DMS79 (cell line): ENCODE data around the gene FLVCR2.

ENCODE experiments used
- DNase-seq: peaks from one replicate; lab custom pipeline; 2025; lab: John Stamatoyannopoulos, UW

FLVCR2 gene

DNA sequence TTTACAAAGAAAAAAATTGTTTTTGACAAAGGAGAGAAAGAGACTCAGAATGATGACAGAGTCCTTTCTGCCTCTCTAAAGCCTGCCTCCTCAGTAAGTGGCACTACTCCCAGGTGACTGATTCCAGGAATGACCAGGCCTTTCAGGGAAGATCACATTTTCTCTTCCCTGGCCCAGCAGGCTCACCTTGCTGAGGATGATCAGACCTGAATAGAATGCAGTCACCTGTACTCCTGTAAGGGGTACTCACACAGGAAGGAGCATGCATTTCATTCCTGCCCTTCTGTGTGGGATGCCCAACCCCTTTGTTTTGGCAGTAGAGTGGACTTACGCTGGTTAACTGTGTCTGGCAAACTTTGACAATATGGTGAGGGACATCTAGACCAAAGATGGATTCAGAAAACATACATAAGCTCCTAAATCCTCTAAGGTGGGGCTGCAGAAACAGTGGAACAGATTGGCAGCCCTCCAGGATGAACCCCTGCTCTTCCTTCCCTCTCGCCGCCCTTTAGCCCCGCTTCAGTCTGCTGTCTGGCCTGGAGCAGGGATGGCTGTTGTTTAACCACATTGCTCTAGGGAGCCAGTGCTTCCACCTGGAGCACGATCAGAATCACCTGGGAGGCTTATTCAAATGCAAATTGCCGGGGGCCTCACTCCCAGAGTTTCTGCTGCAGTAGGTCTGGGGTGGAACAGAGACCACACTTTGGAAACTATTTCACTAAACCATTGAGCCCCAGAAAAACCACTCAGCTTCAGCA is 52.5 kb downstream of the FLVCR2 start:
- DNase-seq, result peak; percentile 37

DNA sequence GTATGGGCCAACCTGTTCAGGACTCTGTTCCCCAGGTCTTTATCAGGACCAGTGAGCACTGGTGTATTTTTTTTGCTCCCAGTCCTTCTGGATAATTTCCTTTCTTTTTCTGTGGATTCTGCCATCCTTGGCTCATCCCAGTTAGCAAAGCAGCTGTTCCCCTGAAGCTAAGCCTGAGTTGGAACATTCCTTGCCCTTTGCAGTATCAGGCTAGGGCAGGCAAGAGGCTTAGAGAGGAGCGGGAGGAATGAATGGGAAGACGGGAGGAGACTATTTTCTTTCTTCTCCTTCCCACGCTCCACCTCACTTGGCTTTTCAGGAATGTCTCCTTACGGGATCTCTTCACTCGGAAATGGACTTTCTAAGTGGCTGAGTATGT is 53.0 kb downstream of the FLVCR2 start:
- no peak for DNase-seq

DNA sequence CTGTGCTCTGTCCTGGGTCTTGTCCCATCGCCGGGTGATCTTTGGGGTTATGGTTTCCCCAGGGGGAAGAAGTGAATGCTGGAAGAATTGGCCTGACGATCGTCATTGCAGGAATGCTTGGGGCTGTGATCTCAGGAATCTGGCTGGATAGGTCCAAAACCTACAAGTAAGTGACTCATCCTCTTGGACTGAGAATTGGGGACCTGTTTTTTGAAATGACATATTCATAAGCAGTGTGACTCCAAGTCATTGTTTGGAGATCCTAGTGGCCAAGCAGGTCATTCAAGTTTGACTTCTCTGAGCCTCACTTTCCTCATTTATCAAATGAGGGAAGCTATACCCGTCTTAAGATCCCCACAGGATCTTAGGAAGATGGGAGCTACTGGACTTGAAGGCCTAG is 56.4 kb downstream of the FLVCR2 start:
- DNase-seq, result no peak

DNA sequence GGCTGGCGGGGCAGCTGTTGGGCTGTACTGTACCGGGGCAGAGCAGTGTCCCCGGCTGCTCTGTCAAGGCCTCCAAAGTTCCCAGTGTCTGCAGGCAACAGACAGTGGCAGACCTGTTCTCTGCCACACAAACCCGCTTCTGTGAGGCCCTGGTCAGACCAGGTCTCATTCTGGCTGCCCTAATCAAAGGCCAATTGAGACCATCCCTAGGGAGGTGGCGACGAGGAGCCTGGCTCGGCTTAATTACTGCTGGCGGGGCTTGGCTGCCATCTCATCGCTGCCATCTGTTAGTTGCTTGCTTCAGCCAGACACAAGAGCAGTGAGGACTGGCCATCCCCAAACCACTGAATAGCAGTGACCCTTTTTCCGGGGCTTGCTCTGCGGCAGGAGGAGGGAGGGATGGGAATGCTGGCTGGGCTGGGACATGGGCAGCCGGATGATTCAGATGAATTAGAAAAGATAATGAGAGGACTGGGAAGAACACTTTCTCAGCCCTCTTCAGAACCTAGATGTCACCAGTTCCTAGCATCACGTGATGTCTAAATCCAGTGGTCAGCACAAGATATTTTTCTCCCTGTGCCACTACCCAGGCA is 57.8 kb downstream of the FLVCR2 start:
- DNase-seq, result no peak

DNA sequence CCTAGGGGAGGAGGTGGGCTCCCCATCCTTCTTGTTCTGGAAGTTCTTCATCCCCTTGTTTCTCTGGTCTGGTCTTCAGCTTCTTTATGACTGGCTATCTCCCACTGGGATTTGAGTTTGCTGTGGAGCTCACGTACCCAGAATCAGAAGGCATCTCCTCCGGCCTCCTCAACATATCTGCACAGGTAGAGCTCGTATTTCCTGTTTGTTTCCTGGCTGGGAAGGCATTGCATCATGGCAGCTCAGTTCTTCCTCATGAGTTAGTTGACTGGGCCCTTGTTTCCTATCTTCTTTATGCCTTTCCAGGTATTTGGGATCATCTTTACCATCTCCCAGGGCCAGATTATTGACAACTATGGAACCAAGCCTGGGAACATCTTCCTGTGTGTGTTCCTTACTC is 62.5 kb downstream of the FLVCR2 start:
- no peak for DNase-seq

DNA sequence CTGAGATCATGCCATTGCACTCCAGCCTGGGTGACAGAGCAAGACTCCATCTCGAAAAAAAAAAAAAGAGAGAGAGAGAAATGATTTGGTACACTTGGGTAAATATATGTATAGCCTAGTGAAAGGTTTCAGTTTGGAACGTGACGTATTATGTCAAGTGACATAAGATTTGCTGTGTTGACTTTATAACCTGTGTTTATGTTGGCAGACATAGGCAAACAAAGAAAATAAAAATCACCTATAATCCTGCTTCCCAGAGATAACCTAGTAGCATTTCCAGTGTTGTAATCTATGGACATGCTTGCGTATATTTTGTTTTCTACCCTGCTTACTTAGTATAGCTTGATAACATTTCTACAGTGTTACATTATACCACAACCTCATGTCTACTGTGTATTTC is 65.6 kb downstream of the FLVCR2 start:
- no peak for DNase-seq

DNA sequence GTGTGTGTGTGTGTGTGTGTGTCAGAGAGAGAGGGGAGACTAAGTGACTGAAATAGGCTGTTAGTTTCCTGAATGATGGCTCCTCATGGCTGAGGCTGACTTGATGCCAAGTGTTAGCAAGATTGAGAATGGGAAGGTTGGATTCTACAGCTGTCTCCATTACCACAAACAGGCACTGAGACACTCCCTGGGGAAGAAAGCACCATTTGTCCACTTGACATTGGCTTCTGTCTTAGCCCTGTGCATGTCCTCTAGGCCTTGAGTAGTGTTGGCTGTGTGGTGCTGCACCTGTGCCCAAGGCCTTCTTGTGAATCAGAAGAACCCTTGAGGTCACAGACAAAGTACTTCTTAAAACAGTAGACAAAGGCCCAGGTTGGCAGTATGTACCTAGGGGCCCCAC is 66.6 kb downstream of the FLVCR2 start:
- DNase-seq, result peak; percentile 100

DNA sequence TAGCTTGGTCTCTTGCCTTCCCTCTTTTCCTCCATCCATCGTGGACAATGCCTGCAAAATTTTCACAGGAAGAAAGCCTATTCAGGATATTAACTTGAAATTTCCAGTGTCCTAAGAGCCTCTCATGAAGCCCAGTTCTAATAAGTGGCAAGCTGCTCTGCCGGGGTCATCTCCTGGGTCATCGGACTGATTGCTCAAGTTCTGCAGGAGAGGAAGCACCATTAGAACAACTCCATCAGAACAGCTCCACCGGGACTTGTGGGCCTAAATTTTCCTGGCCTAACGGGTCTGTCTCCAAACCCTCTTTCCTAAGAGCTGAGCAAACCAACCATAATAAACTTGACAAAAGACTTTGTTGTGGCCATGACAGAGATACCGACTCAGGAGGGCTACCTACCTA is 68.3 kb downstream of the FLVCR2 start:
- no peak for DNase-seq

DNA sequence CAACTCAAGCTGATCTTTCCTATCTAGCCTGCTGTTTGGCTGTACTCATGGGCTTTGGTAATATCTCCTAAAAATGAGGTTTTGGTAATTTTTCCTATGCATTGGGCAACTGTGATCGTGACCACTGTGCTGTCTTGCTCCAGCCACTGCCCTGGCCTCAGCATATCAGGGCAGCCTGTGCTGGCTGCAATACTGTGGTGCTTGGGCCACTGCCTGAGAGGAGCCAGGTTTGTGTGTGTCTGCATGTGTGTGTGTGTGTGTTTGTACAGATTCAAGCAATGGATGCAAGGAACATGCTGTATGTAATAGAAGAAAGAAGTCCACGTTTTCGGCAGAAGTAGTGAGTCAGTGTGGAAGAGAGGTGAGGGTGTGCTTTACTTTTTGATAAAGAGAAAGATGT is 69.2 kb downstream of the FLVCR2 start:
- no peak for DNase-seq

DNA sequence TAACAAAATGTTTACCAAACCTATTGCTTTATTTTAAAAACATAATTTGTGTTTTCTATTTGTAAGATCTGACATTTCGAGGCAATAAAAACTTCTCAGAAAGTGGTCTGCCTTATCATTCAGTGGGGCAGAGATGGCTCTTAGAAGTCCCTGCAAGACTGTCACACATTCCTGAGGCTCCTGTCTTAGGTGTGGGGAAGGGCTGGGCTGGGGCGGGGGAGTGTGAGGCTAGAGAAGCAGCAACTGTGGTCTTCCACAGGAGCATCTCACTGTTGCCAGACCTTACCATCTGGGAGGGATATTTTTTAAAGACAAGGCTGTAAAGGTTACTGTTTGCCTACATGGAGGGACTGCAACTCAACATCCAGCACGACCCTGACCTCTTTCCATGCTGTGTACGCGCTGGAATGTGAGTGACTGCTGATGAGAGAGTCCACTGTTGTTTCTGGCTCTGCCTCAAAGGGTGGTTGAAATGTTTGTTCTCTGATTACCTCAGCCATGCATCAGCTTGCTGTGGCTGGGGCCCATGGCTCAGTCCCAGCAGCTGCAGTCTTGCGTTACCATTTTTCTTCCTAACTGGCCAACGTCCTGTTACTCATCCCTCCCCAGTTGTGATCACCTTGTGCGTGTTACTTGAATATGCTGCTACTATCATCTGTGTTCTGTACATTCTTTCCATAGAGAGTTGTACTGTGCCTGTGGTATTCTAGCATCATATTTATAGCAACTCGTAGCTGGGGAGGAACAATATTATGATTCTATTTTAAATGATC is 69.8 kb downstream of the FLVCR2 start:
- DNase-seq, result peak; percentile 20

DNA sequence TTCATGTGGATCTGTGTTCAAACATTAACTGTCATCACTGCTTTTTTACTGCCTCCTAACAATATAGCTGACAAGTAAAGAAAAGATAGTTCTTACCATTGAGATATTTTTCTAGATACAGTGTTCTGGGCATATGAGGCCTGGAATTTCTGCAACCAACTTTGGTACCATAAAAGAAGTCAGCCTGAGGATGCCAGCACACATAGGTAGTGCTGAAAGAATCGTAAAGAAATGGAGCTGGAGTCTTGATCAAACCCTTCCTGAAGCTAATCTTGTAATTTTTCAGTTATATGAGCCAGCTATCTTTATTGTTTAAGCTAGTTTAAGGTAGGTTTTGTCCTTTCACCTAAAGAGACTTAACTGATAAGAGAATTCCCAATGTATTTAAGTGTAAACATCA is 70.9 kb downstream of the FLVCR2 start:
- no peak for DNase-seq

DNA sequence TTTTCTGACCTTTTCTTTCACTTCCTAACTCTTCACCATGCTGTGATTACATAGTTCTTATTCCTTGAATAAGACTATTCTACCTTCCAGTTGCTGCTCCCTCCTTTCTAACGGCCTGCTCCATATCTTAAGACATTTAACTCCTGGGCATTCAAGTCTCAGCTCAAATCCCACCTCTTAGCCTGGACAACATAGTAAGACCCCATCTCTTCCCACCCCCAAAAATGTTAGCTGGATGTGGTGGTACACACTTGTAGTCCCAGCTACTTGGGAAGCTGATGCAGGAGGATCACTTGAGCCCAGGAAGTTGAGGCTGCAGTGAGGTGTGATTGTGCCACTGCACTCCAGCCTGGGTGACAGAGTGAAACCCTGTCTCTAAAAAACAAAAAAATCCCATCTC is 71.4 kb downstream of the FLVCR2 start:
- DNase-seq, result no peak

DNA sequence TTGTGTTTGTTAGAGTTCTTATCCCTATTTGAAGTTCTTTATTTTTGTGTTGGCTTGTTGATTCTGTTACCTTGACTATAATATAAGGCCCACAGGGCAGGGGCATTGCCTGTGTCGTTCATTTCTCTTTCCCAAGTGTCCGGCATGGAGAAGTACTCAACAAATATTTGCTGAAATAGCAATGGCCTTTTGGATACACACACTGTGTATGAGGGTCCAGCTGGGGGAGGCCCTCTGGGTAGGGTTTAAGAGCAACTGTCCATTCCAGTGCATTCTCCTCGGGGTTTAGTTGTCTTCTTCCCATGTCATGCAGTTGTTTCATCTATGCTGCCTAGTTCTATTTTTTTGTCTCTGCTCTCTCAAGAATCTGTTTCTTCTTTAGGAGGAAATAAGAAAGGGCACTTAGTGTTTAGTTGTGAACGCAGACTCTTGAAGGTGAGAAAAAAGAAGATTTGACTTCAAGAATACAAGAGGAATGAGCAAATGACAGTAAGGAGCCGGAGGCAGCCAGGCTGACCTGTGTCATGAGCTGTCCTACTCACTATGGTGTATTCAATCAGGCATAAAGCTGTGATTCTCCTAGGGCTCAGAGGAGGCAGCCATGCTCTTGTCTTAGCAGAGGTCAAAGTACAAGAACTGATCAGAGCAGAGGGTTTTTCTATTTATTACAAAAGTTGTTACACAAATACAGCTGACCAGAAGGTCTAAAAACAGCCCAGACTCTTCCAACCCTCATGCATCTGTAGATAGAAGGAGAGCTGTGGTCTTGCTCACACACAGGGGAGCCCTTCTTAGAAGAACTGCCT is 72.0 kb downstream of the FLVCR2 start:
- no peak for DNase-seq

DNA sequence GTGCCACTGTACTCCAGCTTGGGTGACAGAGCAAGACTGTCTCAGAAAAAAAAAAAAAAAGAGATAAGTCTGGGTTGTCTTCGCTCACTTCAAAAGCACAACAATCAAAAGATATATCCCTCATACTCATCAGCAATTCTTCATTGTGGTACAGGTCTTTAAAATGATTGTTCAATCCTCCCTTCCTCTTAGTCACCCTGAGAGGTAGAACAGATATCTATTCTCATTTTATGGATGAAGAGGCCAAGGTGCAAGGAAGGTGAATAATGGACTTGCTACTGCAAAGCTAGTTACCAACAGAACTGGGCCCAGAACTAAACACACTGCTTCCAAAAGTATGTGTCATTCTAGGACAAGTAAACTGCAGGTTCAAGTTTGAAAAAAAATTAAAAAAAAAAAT is 75.1 kb downstream of the FLVCR2 start:
- no peak for DNase-seq

DNA sequence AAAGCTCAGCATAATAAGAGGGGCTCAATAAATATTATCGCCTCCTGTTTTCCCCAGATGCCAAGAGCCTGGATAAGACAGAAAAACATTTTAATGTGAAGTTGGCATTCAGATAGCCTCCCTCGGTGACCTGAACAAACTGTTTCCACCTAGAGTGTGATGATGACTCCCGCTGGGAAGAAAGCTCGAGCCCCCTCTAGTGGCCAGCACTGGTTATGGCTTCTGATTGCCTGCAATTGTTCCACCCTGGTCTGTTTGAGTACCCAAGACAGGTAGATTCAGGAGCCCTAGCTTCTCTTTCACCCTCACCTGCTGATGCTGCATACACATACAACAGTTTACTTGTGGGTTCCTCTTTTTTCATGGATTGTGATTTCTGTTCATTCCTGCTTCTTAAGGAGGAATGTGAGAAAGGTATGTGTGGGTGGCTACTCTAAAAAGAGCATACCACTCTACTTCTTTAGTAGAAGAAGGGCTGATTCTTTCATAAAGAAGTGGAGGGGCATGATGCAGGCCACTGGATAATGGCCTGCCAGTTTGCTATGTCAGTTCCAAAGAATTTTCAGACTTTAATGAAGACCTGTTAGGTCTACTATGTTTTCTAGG is 75.8 kb downstream of the FLVCR2 start:
- peak; percentile 70 for DNase-seq

DNA sequence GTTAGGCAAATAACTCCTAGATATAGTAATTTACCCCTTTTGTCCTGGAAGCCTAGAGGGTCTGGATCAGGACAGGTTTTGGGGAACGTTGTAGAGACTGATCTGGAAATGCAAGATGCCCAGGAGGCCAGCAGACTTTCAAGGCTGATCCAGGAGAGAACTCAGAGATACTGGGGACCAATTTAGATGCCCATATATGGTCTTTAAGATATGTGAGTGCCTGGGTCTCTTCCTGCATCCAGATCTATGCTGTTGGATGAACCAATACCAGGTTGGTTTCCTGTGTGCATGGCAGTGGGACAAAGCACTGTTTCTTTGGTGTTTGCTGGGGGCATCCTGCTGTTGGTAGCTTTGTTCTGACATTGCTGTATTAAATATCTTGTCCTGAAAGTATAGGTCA is 76.8 kb downstream of the FLVCR2 start:
- DNase-seq, result no peak

DNA sequence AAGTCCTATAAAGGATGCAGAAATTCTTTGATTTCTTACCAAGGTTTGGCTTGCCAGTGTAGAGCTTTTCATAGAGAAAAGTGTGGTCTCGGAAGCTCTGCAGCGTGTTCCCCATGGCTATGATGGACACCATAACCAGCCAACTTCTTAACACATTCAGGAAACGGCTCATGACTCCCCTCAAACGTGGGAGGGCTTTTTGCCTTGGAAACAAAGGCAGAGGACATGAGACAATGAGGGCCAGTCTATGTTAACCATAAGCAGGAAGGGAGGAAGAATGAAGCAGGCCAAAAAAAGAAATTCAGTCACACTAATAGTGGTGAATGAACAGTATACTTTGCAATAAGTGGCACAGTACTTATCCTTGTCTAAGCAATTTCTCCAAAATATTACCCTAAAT is 78.9 kb downstream of the FLVCR2 start:
- no peak for DNase-seq

DNA sequence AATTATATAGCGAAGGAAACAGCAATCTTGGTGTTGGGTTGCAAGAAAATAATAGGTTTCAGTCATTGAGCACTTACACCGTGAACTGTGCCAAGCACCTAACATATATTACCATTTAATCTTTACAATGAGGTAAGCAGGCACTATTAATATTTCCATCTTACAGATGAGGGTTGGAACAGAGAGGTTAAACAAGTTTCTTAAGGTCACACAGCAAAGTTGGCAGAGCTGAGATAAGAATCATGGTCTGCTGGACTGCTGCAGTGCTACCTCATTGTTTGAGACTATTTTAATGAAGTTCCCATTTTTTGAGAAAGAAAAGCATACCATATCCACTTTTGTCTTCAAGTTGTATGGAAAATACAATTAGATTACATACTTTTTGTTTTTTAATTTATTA is 80.5 kb downstream of the FLVCR2 start:
- DNase-seq, result no peak

DNA sequence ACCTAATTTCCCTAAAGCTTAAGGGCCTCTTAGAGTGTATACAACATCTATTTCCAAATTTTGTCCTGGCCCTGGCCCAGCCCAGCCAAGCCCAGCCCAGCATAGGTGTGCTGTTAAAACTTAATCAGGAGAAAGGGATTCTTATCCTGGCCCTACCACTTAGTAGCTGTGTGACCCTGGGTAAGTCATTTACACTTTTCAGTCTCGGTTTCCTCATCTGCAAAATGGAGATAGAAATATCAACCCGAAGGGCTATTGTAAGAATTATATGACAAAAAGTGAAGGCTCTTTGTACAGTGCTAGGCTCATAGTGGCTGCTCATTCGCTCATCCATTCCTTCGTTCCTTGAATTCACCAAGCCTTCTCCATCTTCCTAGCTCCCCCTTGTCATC is 81.8 kb downstream of the FLVCR2 start:
- no peak for DNase-seq

DNA sequence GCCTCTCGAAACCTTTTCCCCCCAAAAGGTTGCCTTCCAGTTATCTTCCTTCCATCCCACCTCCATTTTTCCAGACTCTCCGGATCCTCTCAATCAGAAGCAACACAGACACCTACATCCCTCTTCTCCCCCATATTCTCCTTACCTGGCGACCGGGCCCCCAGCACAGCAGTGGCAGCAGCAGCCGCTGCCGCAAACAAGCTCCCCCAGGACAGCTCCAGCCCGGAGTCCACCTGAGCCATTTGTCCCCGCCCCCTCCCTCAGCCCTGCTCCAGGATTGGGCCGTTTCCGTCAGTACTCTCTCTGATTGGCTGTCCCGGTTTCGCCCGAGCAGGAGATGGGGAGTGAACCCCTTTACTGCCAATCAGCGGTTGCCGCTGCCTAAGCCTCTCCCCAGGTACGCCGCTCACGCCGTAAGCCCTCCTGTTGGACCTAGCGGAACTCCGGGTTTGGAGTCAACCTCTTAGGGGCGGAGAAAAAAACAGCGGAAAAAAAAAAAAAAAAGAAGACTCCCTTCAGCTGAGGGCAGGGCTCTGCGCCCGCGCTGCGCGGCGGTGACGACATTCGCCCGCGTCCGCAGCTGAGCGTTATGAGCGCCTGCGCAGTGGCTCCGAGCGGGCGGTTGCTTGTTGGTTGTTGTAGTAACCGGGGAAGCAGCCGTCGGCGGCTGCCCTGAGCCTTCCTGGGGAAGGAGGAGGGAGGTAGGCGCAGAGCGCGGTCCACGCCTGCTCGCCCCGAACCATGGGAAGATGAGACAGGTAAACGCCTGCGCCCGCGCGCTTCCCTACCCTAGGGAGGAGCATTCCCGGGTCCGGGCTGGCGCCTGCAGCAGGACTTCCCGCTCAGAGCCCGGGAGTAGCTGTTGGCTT is 82.4 kb downstream of the FLVCR2 start, which contains the start of the genes ERG28 and TTLL5:
TSS of gene ERG28 (minus strand) at position 247 of the 869 bp plus-strand sequence. CDS start 3,374 bp downstream, outside the sequence.
TSS of gene TTLL5 (plus strand) at position 617 of the 869 bp plus-strand sequence. CDS start 1,904 bp downstream, outside the sequence.
- DNase-seq, result peak; percentile 100

DNA sequence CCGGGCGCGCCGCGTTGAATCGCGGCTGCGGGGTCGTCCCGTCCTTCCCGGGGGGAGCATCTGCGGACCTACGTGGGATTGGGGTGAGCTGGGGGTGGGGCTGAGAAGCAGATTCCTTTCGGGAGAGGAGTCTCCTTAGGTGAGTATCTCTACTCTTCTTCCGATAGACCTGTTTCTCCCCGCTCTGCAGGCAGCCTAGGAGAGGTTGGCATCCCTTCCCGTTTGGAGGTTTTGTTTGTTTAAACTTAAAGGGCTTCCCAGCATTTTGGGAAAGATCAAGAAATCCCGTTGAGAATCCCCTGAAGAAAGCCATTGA is 83.0 kb downstream of the FLVCR2 start:
- no peak for DNase-seq
